Nucleus accumbens (tissue), 56 donors: ENCODE data around the gene PROX1.
A peak's percentile ranks its signal among the peaks of the same experiment; 100 is the strongest.
"Not testable (repeated sequence)": the region's sequence is repeated elsewhere in the genome, so short reads cannot be mapped to it uniquely, and the experiment has no call there.

Source experiments
- DNase-seq, 56 donors: peaks; one replicate each; lab custom pipeline; 2025; lab: John Stamatoyannopoulos, UW

The PROX1 gene

DNA sequence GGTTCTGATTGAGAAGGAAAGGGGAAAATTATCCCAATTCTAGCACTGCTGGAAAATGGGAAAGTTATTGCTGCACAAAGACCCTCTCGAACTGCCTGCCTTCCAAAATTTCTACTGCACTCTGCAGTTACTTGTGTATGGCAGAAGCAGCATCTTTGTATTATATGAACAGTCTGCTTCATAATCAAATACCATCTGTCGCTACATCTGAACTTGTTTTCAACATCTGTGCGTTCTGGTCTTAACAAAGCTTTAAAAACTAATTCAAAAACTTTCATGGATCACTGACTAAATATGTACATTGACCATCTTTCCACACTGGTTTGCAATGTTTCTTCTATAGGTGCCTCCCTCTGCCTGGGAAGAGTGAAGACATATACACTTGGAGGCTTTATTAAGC is 79.2 kb downstream of the PROX1 start:
- DNase-seq, result no peak

DNA sequence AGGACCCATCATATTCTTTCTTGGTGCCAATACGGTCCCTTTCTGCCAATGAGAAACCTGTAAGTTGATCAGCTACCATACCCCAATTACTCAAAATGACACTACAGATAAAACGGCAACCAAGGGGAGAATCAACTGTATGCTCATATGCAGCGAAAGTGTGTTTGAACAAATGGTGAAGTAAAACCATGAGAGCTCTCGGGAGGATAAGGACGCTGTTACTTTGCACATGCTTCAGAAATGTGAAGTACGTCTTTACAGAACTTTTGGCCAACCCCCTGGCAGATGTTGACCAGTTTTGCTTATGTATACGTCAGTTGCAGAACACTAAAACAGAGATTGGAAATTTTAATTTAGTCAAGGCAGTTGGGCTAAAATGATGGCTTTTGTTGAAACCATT is 79.6 kb downstream of the PROX1 start:
- DNase-seq, result no peak

DNA sequence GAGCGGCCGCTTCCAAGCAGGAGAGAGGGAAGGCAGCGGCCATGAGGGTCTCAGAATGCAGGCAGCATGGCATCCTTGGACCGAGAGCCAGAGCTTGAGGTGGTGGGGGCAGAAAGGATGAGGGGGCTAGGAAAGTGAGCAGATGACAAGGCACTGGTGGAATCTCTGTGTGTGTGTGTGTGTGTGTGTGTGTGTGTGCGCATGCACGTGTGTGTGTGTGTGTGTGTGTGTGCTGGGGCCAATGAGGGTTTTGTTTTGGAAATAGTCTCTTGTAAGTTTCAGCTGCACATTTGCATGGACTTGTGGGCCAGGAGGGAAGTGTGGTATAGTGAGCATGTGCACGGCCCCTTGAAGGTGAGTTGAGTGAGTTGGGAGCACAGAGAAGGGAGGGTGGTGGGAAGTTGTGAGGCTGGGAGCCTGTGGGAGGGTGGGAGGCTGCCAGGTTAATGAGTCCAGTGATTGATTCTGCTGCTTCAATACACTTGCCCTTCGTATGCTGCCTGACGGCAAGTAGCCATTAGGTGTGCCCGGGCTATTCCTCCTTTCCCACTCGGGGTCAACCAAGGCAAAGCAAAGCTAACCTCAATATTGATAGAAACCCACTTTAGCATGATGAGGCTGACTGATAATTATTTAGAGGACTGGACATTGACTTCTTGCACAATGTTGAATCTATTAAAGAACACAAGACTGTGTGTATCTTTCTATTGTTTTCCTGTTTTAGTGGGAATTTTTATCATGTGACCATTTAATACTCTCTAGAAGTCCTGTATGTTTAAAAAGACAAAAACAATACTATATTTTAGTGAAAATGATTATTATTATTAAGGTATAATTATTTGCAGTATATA is 80.3 kb downstream of the PROX1 start:
- no peak for DNase-seq

DNA sequence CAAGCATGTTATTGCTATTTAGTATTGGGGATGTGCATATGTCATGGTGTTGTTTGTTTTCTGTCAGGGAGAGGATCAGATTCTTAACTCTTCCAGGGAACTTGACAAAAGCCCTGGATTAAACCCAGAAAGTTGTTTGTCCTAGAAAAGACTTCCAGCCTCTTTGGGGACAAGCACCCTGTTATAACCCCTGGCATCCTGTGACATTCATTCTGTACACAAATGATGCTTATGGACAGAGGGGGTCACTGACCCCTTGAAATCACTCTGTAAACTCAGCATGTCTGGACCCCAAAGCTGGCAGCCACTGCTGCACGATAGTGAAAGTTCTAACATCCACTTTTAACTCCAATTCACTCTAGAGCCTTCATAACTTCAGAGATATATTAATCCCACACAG is 81.2 kb downstream of the PROX1 start:
- DNase-seq, result no peak

DNA sequence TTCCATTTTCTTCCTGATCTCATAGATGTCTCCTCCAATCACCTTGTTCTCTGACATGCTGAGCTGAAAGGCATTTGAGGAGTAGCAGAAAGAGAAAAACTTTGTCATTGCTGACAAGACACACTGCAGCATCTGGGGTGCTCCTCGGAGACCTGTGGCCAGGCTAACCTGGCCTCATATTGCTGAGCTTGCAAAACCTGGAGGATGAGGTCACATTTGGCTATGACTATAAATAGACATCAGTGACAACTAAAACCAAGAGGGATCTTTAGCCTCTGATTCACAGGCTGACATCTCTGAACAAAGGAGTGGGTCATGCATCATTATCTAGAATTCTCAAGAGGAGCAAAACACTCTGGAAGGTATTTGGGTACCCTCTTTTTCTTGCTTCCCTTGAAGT is 83.7 kb downstream of the PROX1 start:
- no peak for DNase-seq

DNA sequence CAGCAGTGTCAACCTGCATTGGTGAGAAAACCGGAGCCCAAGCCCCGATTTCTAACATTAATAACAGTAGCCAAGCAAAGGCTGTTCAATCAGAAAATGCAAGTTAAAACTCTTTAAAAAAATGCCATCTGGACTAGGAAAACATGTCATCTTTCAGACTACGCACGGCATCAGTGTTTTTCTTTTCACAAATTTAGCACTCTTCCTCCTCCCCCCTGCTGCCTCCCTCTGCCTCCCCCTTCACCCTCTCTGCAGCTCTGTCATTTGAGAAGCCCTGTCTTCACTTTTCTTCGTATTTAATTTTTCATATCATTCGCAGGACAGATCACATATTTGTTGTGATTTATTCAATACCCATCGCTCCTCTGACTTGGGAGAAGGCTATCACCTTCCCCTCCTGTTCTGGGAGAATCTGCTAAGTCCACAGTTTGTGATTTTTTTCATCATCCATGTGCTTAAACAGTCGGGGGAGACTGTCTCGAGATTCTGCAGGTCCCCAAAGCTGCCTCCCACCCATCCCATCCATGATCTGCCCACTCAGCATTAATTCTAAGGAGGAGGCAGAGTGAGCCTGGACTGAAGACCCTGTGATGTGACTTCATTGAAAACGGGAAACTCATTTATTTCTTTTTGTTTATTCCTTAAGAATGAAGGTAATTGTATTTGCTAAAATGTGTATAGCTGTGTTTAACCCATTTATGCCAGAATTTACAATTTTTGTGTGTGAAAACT is 84.8 kb downstream of the PROX1 start:
- DNase-seq, result no peak

DNA sequence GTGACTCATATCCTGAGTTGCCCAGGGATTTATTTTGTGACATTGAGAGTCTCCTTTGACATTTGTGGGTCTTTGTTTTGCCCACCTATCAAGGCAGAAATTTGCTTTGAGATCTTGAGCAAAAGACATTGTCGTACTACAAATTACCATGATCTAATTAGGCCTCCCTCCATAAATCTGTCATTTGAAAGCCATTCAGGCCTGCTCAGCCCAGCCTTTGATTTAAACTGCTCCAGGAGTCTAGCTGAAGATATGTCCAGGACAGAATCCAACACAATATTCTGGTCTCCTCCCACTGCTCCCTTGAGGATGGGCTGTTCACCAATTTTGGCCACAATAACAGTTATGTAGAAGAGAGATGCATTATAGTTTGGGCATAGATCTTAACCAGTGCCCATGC is 86.7 kb downstream of the PROX1 start:
- DNase-seq, result no peak

DNA sequence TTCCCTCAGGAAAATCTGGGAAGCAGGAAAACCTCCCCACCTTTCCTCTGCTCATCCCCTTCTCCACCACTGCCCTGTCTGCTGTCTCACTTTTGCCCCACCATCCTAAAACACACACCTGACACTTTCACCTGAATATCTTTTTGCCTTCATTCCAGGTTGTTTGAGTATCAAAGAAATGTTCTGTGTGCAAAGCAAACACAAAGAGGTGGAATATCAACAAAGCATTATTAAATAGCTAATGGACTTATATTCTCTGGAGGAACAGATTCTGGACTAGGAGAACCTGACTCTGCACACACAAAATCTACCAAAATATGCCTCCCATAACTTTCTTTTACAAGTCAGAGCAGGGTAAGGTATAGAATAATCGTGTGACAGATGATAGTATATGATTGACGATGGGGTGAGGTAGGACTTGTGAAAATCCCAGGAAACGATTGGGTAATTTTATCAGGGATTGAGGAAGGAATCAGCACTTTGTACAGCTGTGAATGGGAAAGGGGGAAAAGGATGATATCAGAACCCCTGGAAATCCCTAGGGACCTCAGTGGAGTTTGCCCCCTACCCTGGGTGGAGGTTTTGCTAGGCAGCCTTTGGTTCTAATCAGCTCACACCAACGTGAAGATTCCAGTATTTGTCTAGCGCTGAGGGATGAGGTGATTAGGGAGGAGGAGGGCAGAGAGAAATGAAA is 87.7 kb downstream of the PROX1 start:
- DNase-seq, result no peak

DNA sequence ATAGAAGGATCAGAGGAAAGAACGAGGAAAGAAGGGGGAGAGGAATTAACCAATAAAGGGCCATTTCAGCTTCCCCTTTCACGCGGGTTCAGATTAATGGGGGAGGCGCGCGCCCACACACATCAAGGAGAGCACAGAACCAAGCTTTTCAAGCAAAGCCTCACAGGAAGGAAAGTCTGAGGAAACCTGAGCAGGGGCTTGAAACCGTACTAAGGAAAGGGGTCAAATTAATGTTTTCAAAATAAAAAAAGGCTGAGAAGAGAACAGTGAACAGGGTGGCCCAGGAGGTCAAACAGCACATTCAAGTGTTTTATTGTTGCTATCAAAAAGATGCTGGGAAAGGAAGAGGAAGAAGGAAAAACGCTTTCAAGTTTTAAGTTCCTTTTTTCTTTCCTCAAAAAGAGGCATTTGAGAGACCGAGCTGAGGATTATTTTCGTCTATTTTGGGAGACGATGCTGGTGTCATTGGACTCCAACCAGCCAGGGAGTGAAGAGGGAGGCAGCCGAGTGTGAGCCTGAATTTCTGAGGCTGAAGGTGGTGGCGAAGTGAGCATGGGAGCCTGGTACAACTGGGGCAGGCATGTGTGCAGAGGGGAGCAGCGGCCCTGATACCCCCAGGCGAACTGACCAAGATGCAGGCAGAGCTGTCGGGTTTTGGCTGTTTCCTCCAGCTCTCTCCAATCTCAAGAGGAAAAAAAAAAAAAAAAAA is 88.4 kb downstream of the PROX1 start:
- DNase-seq, result peak in 1 of 56 donors; percentile 2

DNA sequence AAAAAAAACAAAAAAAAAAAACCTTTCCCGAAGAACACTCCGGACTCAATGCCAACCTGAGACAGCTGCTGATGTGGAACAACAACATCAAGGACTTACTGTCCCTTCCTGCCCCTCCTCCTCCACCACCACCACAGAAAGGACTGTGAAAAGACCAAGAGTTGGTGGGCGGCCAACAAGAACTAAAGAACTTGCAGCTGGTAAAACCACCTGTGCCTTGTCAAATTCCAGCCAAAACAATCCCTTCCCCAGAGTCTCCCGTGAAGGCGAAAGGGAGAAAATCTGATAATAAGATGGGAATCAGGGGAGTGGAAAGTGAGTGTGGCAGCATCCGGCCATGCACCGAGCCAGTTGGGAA is 88.9 kb downstream of the PROX1 start:
- peak in 5 of 56 donors; percentile 1 to 17 (median 4) for DNase-seq

DNA sequence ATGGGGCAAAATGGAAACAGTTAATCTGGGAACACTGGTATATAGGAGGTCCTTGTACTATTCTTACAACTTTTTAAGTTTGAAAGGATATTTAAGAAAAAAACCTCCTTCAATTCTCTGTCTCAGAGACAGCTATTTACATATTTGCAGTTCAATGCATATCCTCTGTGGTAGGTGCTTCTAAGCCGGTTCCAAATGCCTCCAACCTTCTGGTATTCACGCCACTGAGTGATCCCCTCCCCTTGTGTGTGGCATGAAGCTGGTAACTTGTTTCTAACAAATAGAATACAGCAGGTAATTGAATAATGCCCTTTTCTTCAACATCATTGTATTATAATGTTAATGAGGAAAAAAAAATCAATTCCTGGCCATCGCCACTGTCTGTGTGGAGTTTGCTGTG is 91.2 kb downstream of the PROX1 start:
- no peak for DNase-seq

DNA sequence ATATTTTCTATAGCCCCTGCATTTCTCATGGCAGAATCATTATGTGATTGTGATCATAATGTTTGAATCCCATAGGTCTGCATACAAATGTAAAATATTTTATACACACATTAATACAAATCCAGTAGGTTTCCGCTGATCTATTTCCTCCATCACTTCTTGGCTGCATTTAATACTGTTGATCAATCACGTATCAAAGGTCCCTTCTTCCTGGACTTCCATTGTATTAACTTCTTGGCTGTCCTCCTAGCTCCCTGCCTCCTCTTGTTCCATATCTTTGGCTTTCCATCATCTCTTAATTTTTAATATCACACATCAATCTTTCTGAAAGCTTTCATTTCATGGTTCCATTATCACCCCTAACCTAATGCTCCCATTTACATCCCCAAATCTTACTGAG is 97.6 kb downstream of the PROX1 start:
- no peak for DNase-seq

DNA sequence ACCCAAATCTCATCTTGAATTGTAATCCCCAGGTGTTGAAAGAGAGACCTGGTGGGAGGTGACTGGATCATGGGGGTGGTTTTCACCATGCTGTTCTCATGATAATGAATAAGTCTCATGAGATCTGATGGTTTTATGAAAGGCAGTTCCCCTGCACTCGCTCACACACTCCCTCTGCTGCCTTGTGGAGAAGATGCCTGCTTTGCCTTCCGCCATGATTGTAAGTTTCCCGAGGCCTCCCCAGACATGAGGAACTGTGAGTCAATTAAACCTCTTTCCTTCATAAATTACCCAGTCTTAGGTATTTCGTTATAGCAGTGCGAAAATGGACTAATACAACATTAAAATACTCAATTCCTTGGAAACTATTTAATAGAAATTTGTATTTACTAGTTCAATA is 99.2 kb downstream of the PROX1 start:
- no peak for DNase-seq

DNA sequence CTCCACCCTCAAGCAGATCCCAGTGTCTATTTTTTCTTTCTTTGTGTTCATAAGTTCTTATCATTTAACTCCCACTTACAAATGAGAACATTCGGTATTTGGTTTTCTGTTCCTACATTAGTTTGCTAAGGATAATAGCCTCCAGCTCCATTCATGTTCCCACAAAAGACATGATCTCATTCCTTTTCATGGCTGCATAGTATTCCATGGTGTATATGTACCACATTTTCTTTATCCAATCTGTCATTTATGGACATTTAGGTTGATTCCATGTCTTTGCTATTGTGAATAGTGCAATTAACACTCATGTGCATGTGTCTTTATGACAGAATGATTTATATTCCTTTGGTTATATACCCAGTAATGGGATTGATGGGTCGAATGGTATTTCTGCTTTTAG is 101.2 kb downstream of the PROX1 start:
- not testable (repeated sequence) for DNase-seq
